ENCODE results near the gene RAB32. TPM values are rescaled to one million over a fixed set of nuclear protein-coding genes. Genes with fewer than 3 reads are reported as not detected.
A peak's percentile ranks its signal among the peaks of the same experiment; 100 is the strongest.

RAB32 gene
- total and polyA plus RNA-seq, 2 donors from 2014 or later, result 19.9 to 39.1 TPM

DNA sequence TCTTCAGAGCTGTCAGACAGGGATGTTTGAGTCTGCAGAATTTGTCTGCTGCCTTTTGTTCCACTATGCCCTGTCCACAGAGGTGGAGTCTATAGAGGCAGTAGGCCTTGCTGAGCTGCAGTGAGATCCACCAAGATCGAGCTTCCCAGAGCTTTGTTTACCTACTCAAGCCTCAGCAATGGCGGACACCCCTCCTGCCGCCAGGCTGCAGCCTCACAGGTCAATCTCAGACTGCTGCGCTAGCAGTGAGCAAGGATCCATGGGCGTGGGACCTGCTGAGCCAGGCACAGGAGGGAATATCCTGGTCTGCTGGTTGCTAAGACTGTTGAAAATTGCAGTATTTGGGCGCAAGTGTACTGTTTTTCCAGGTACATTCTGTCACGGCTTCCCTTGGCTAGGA, 28.4 kb upstream of the RAB32 start:
- DNase-seq (no peak), FAIRE-seq (no peak)
- Histone ChIP-seq H3K9ac (ENCODE audit: low read length in 3 of 3) (no peak overlapping the region), H3K27ac (ENCODE audit: low read depth in 2 of 2, low read length in 2 of 2) (no peak overlapping the region), H3K36me3 (ENCODE audit: control insufficient read depth in 2 of 3, insufficient read depth in 3 of 3, low read length in 3 of 3) (no peaks in the 10 kb centered on the region), H3K4me3 (ENCODE audit: low read length in 3 of 3) (no peak overlapping the region), H3K9me3 (ENCODE audit: control insufficient read depth in 2 of 3, insufficient read depth in 1 of 3, low read length in 3 of 3) (no peaks in the 10 kb centered on the region), H3K4me1 (ENCODE audit: control insufficient read depth in 2 of 3, insufficient read depth in 2 of 3, low read depth in 1 of 3, low read length in 3 of 3) (no peaks in the 10 kb centered on the region), H3K27me3 (ENCODE audit: control insufficient read depth, insufficient read depth, low read length) (no peaks in the 10 kb centered on the region)
- TF ChIP-seq, protein P1, sequence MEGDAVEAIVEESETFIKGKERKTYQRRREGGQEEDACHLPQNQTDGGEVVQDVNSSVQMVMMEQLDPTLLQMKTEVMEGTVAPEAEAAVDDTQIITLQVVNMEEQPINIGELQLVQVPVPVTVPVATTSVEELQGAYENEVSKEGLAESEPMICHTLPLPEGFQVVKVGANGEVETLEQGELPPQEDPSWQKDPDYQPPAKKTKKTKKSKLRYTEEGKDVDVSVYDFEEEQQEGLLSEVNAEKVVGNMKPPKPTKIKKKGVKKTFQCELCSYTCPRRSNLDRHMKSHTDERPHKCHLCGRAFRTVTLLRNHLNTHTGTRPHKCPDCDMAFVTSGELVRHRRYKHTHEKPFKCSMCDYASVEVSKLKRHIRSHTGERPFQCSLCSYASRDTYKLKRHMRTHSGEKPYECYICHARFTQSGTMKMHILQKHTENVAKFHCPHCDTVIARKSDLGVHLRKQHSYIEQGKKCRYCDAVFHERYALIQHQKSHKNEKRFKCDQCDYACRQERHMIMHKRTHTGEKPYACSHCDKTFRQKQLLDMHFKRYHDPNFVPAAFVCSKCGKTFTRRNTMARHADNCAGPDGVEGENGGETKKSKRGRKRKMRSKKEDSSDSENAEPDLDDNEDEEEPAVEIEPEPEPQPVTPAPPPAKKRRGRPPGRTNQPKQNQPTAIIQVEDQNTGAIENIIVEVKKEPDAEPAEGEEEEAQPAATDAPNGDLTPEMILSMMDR (IDR thresholded peaks at IDR 0.05; ENCODE audit: borderline replicate concordance, extremely low read depth, insufficient read depth), result no peak
- intact Hi-C loops (cut with DNase I), result no loop called here

DNA sequence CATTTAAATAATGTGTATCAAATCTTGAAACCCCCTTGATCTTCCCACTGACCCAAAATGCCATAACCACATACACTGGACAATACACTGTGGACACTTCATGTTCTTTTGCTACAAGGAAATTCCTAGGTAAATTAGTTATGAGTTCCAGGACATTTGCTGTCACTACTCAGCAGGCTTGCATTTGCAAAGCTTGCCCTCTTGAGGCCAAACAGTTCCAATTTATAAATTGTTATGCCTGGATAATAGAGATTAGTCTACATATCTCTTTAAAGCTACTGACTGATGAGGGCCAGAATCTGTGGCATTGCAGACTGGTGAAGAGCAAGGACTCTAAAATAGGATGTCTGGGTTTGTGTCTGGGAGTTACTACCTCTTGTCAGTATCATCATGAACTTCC, 17.4 kb upstream of the RAB32 start:
- DNase-seq (no peak), FAIRE-seq (no peak)
- TF ChIP-seq, protein P1 (IDR thresholded peaks at IDR 0.05; ENCODE audit: borderline replicate concordance, extremely low read depth, insufficient read depth), result peak; percentile 6
- no peak overlapping the region for H3K9ac ChIP-seq (ENCODE audit: low read length in 3 of 3)
- H3K9me3 ChIP-seq (ENCODE audit: control insufficient read depth in 2 of 3, insufficient read depth in 1 of 3, low read length in 3 of 3), result peaks cover 0 to 8% (median 3%) of the 10 kb centered on the region in 3 donors
- no peak overlapping the region for H3K4me3 ChIP-seq (ENCODE audit: low read length in 3 of 3)
- intact Hi-C loops (cut with DNase I), result no loop called here
- H3K4me1 ChIP-seq (ENCODE audit: control insufficient read depth in 2 of 3, insufficient read depth in 2 of 3, low read depth in 1 of 3, low read length in 3 of 3), result no peaks in the 10 kb centered on the region
- no peak overlapping the region for H3K27ac ChIP-seq (ENCODE audit: low read depth in 2 of 2, low read length in 2 of 2)
- H3K36me3 ChIP-seq (ENCODE audit: control insufficient read depth in 2 of 3, insufficient read depth in 3 of 3, low read length in 3 of 3), result no peaks in the 10 kb centered on the region
- H3K27me3 ChIP-seq (ENCODE audit: control insufficient read depth, insufficient read depth, low read length), result no peaks in the 10 kb centered on the region

DNA sequence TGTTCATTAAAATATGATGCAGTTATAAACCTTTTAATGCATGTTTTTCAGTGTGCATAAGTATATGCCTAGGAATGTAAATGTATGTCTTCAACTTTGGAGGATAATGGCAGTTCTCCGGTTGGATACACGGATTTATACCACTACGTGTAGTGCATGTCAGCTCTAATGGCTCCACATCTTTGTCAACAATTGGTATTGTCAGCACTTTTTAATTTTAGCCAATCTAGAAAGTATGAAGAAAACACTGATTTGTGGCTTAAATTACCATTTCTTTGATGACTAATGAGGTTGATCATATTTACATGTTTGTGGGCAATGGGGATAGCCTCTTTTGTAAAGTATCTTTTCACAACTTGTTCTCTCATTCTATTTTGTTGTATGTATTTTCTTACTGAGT, 10.9 kb upstream of the RAB32 start:
- Histone ChIP-seq H3K4me1 (ENCODE audit: control insufficient read depth in 2 of 3, insufficient read depth in 2 of 3, low read depth in 1 of 3, low read length in 3 of 3) (no peaks in the 10 kb centered on the region), H3K27me3 (ENCODE audit: control insufficient read depth, insufficient read depth, low read length) (no peaks in the 10 kb centered on the region), H3K27ac (ENCODE audit: low read depth in 2 of 2, low read length in 2 of 2) (no peak overlapping the region), H3K36me3 (ENCODE audit: control insufficient read depth in 2 of 3, insufficient read depth in 3 of 3, low read length in 3 of 3) (no peaks in the 10 kb centered on the region), H3K9me3 (ENCODE audit: control insufficient read depth in 2 of 3, insufficient read depth in 1 of 3, low read length in 3 of 3) (no peaks in the 10 kb centered on the region), H3K9ac (ENCODE audit: low read length in 3 of 3) (no peak overlapping the region), H3K4me3 (ENCODE audit: low read length in 3 of 3) (no peak overlapping the region)
- DNase-seq (no peak), FAIRE-seq (no peak)
- intact Hi-C loops (cut with DNase I), result no loop called here
- TF ChIP-seq, protein P1 (IDR thresholded peaks at IDR 0.05; ENCODE audit: borderline replicate concordance, extremely low read depth, insufficient read depth), result no peak

DNA sequence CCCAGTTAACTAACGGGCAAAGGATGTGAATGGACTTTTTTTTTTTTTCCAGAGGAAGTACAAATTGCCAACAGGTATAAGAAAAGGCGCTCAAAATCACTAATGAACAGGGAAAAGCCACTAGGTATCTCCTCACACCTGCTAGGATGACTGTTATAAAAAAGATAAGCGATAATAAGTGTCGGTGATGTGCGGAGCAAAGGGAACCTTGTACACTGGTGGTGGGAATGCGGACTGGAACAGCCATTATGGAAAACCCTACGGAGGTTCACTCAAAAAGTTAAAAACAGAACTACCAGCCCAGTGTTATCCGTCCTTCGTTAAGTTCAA, 787 bp upstream of the RAB32 start:
- TF ChIP-seq, protein P1 (IDR thresholded peaks at IDR 0.05; ENCODE audit: borderline replicate concordance, extremely low read depth, insufficient read depth), result no peak
- H3K27me3 ChIP-seq (ENCODE audit: control insufficient read depth, insufficient read depth, low read length), result no peaks in the 10 kb centered on the region
- intact Hi-C loops (cut with DNase I), result no loop called here
- H3K9me3 ChIP-seq (ENCODE audit: control insufficient read depth in 2 of 3, insufficient read depth in 1 of 3, low read length in 3 of 3), result no peaks in the 10 kb centered on the region
- H3K4me3 ChIP-seq (ENCODE audit: low read length in 3 of 3), result peak overlapping the region; percentile 31 to 64 (median 51)
- H3K4me1 ChIP-seq (ENCODE audit: control insufficient read depth in 2 of 3, insufficient read depth in 2 of 3, low read depth in 1 of 3, low read length in 3 of 3), result peaks cover 2 to 7% (median 6%) of the 10 kb centered on the region in 3 donors
- peak overlapping the region in 2 of 3 donors; percentile 22 to 78 for H3K9ac ChIP-seq (ENCODE audit: low read length in 3 of 3)
- H3K36me3 ChIP-seq (ENCODE audit: control insufficient read depth in 2 of 3, insufficient read depth in 3 of 3, low read length in 3 of 3), result no peaks in the 10 kb centered on the region
- peak in 1 of 5 donors; percentile 37 for DNase-seq
- H3K27ac ChIP-seq (ENCODE audit: low read depth in 2 of 2, low read length in 2 of 2), result peak overlapping the region; percentile 84 to 91
- no peak for FAIRE-seq

Data from kidney (tissue), 14 donors.